Coronary artery (tissue), 2 donors: ENCODE results near the gene NRAP.
A peak's percentile ranks its signal among the peaks of the same experiment; 100 is the strongest.

Experiments
- DNase-seq: peaks from one replicate; pipeline ENCODE4 v3.0.0-alpha.2; 2017; ENCODE audit warnings: low spot score
- H3K27ac ChIP-seq, 2 donors: fragments of 200-600 bp; sonication (generic); one replicate each; pipeline ENCODE4 v1.5.1; 2016 to 2019
- H3K4me3 ChIP-seq: fragments of 200-600 bp; sonication (generic); 2 replicates; pipeline ENCODE4 v1.5.1; 2016; ENCODE audit warnings: mild to moderate bottlenecking, moderate library complexity
- TF ChIP-seq, protein P1 (sequence below): fragments of 200-600 bp; sonication (generic); IDR thresholded peaks from one replicate; pipeline ENCODE4 v1.5.1; 2019; ENCODE audit warnings: antibody characterized with exemption

The NRAP gene

DNA sequence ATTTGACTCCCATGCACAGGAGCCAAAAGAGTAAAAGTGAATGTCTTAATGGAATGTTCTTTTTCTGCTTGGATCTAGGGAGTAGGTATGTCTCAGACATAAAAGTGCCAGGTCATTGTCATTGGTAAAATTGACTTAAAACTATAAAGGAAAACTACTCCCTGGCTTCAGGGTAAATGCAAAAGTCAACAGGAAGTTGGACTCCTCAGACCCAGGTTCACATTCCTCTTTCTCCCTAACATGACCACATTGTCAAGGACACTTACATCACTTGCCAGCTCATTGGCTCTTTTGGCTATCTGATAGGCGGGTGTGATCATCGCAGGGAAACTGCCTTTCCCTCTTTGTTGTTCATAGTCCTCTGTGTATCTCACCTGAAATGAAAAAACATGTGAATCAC lies 13.7 kb downstream of the NRAP start:
- DNase-seq = no peak
- no peak overlapping the region for H3K4me3 ChIP-seq
- H3K27ac ChIP-seq = no peak overlapping the region
- TF ChIP-seq, protein P1, sequence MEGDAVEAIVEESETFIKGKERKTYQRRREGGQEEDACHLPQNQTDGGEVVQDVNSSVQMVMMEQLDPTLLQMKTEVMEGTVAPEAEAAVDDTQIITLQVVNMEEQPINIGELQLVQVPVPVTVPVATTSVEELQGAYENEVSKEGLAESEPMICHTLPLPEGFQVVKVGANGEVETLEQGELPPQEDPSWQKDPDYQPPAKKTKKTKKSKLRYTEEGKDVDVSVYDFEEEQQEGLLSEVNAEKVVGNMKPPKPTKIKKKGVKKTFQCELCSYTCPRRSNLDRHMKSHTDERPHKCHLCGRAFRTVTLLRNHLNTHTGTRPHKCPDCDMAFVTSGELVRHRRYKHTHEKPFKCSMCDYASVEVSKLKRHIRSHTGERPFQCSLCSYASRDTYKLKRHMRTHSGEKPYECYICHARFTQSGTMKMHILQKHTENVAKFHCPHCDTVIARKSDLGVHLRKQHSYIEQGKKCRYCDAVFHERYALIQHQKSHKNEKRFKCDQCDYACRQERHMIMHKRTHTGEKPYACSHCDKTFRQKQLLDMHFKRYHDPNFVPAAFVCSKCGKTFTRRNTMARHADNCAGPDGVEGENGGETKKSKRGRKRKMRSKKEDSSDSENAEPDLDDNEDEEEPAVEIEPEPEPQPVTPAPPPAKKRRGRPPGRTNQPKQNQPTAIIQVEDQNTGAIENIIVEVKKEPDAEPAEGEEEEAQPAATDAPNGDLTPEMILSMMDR = no peak

DNA sequence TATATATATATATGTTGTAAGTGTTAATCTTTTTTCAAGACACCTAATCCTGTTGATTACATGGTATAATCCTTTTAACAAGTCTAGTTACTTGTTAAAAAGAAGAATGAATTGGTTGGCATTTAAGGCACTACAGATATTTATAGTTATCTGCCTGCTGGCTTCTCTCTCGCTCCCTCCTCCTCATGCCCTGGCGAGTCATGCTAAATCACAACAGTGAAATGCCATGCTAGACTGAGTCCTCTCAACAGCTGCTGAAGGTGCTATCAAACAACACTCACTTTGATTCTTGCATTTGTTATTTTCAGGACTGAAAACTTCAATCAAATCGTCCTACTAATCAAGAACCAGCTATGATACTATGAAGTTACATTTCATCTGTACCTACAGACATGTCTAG lies 15.4 kb downstream of the NRAP start:
- DNase-seq = no peak
- TF ChIP-seq, protein P1 = no peak
- Histone ChIP-seq H3K4me3 (no peak overlapping the region), H3K27ac (peak overlapping the region in 1 of 2 donors; percentile 49)

DNA sequence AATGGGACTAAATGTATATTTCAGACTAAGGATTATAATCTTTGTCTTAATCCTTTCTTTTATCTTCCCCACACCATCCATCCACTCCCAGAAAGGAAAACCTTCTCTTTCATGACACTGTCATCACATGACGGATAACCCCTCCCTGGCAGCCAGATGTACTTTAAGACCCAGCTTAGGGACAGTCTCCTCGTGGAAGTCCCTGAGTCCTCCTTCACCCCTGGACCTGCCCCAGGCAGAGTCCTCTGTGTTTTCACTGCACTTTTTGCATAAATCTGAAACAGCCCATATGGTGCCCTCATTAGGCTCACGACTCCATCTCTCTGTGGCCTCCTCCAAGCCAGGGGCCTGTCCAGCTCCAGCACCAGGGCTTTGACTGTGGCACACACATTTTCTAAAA lies 16.0 kb downstream of the NRAP start:
- TF ChIP-seq, protein P1 = no peak
- DNase-seq = no peak
- peak overlapping the region; percentile 49 to 52 for H3K27ac ChIP-seq
- no peak overlapping the region for H3K4me3 ChIP-seq

DNA sequence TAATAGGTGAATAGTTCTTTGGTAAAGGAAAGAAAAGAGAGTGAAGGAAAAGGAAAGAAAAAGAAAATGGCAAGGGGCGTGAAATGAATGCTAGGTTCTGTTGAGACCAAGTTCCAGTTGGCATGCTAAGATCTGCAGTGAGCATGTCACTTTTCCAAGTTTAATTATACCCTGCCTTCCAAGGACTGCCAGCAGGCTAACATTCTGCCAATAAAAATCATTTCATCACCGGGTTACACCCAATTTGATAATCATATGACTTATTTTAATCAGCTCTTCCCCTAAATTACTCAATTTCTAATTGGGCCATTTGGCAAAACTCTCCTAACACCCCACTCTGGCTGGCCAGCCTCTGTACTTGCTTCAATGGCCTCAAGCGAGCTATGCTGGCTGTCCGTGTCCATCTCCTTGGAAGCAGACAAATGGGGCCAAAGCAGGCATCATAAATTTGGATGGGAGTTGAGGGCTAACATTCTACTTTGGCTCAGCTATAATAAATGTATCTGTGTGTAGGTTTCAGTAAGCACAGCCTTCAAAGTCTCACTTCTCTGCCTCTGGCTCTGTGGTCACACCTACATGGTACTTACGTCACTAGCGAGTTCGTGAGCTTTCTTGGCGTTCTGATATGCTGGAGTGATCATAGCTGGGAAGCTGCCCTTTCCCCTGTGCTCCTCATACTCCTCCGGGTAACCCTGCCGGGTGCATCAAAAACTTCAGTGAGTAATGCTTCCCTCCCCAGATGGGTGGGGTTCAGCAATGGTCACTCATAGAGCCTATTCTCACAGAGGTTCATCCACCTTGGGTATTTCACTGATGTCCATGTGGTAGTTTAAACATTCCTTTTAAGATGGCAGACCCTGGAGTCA lies 17.3 kb downstream of the NRAP start:
- Histone ChIP-seq H3K4me3 (no peak overlapping the region), H3K27ac (peak overlapping the region; percentile 41 to 56)
- DNase-seq = no peak
- TF ChIP-seq, protein P1 = no peak

DNA sequence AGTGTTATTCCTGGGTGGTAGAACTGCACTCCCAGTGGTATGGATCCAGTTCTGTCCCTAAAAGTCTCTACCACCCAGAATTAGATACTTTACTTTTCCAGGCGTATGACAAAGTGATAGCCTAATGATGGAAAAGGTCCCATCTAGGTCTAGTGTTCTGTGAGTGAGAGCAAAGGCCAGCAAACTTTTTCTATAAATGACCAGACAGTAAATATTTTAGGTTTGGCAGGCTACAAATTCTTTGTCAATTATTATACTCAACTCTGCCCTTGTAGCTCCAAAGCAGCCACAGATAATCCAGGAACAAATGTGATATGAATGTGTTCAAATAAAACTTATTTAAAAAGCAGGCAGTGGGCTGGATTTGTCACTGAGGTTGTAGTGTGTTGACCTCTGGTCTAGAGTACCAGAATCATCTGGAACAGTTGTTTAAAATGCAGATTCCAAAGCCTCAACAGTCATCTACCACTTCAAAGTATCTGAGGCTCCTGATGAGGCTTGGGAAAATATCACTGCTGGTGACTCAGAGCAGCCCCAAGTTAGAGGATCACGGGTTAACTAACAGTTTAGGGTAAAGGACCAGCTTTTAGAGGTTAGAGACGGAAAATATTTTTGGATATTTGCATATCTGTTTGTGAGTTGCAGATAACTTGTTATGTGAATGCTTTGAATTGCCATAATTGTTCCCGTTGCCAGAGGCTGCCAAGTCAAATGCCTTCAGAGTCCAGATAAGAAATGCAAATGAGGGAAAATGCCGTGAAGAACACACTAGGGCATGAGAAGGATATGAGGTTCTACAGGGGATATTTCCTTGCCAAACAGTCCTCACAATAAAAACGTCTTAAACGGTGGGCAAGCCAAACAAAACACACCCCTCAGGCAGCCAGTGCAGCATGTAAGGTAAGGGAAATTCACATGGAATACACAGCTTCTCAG lies 19.4 kb downstream of the NRAP start:
- H3K27ac ChIP-seq = peak overlapping the region in 1 of 2 donors; percentile 22
- TF ChIP-seq, protein P1 = no peak
- H3K4me3 ChIP-seq = no peak overlapping the region
- DNase-seq = no peak

DNA sequence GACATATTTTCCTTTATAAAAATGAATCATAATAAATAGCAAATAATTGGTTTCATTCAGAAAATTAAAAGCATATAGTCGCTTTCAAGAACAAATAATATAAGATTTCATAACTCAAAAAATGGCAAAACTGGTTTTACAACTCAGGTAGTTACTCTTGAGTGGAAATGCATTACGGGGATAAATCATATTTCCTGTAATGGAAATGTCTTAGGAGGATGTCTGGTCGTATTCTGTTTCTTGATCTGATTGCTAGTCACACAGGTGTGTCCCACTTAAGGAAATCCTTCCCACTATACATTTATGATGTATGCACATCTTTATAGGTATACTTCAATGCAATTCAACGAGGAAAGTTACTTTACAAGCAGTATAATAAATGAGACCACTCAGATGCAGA lies 20.7 kb downstream of the NRAP start:
- TF ChIP-seq, protein P1 = no peak
- Histone ChIP-seq H3K27ac (no peak overlapping the region), H3K4me3 (no peak overlapping the region)
- DNase-seq = no peak
